Measurements from ENCODE around the gene ARAP3.
"Not testable (repeated sequence)": the region's sequence is repeated elsewhere in the genome, so short reads cannot be mapped to it uniquely, and the experiment has no call there.

The ARAP3 gene

GRCh38 chr5:141617682-141618029, 64.4 kb downstream of the ARAP3 start:
- no peak for DNase-seq (ENCODE audit: low read depth in 2 of 2)

DNA sequence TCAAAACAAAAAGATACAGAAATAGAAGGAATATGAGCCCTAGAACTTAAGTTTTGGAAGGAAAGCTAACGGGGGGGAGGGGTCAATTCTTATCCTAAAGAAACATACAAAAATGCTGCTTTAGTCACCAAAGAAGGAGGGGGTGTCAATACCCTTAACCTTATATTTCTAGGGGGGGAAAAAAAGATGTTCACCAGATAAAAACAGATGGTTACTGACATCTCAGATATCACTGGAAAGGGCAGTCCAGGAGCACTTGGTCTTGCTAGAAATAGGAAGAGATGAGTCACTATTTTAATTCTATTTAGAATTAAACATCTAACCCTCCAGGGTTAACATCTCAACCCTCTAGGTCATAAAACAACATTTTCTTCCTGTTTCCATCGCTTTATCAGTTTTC, 64.9 kb downstream of the ARAP3 start:
- no peak for DNase-seq (ENCODE audit: low read depth in 2 of 2)

DNA sequence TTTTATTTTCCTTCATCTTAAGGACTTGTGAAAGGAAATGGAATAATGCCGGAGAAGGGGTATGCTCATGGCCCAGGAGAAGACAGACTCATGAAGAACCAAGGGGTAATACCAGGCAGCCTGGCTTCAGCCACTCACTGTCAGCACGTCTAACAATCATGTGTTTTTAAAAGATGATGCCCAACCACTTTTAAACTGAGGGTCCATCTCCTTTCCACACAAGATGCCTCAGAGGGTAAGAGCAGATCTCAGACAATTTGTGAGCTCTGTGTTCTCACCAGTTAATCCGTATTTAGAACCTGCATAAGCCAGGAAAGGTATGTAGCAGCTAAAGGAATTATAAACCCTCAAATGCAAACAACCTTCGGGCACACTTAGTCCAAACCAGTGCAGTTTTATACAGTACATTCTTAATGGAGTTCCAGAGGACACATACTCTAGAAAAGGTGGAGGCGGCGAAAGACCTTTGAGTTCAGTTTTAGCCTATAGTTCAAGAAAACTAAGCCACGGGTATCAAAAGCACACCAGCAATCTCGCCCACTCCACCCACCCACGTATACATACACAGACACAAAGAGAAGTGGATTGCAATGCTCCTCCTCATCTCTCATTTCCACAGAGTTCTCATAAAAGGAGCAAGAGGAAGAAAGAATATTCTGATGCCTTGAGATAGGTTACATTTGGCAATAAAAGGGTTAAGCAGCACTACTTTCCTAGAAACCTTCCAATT, 65.9 kb downstream of the ARAP3 start:
- DNase-seq (ENCODE audit: low read depth in 2 of 2): no peak

DNA sequence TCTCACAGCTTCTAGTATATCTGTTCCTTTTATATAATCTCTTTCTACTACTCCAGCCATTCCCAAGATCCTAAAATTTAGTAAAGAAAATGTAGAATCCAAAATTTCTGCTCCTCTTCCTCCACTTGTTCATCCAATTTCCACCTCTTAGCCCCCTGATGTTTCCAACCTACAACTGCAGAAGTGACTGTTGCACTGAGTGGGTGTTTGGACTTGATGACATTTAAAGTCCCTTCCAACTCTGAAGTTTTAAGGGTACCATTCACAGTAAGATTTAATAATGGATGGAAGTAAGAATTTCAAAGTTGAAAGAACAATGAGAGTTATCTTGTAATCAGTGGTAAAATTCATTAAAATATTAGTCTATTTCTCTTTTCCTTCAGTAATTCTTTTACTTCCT, 68.7 kb downstream of the ARAP3 start:
- DNase-seq (ENCODE audit: low read depth in 2 of 2): no peak

DNA sequence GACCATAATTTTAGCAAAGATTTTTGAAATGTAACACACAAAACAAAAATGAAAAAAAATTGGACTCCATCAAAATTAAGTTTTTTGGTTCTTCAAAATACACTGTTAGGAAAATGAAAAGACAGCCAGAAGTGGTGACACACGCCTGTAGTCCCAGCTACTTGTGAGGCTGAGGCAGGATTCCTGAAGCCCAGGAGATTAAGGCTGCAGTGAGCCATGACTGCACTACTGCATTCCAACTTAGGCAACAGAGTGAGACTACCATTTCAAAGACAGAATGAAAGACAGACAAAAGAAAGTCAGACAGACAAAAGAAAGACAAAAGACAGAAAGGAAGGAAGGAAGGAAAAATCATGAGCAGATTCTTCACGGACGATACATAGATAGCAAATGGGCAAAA, 70.7 kb downstream of the ARAP3 start:
- no peak for DNase-seq (ENCODE audit: low read depth in 2 of 2)

DNA sequence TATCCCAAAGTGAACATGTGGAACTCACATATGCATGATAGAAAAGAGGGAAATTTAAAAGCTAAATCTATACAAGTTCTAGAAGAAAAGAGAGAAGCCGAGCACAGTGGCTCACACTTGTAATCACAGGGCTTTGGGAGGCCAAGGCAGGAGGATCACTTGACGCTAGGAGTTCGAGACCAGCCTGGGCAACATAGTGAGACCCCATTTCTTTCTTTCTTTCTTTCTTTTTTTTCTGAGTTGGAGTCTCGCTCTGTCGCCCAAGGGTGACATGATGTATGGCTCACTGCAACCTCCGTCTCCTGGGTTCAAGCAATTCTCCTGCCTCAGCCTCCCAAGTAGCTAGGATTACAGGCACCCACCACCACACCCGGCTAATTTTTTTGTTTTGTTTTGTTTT, 72.1 kb downstream of the ARAP3 start:
- not testable (repeated sequence) for DNase-seq (ENCODE audit: low read depth in 2 of 2)

DNA sequence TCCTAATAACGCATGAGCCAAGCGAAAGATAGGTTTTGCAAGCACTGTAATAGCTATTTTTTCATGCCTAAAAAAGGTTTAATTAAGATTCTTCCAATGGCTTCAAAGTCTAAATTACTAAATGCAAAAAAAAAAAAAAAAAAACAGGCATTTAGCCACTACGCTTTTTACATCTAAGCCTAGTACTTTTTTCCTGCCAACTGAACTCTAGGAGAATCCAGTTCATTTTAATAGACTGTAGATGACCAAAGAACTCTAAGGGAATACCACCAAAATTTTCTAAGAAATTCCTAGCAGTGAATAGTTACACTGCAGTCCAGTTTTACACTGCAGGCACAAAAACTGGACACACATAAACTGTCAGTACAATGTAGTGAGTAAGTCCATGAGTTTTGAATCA, 73.0 kb downstream of the ARAP3 start:
- no peak for DNase-seq (ENCODE audit: low read depth in 2 of 2)

DNA sequence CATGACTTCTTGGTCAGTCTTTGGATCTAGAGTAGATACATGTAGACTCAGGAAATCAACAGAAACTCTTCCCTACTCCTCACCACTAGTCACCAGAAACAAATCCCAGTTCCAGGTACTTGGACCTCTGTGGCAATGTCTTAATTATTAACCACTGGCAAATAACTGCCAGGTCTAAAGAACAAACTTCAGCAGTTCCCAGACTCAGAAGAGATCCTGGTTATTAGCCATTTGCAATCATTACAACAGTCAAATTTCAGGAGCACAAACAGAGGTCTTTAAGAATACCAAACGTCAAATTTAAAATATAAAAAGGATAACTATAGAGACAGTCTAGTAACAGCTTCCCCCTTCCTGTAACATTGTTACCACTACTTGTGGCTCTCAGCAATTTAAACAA, 73.5 kb downstream of the ARAP3 start:
- no peak for DNase-seq (ENCODE audit: low read depth in 2 of 2)

- DNase-seq (ENCODE audit: low read depth in 2 of 2): no peak
Observed at GRCh38 chr5:141608046-141608445, 74.0 kb downstream of the ARAP3 start.

- DNase-seq (ENCODE audit: low read depth in 2 of 2): peak; percentile 55 to 56
Observed at GRCh38 chr5:141605523-141606277, 76.3 kb downstream of the ARAP3 start.

GRCh38 chr5:141603923-141604717, 77.9 kb downstream of the ARAP3 start:
- no peak for DNase-seq (ENCODE audit: low read depth in 2 of 2)

Data from stimulated activated CD8-positive, alpha-beta memory T cell treated with anti-CD3 and anti-CD28 coated beads, Interleukin-2, amount 100 ng/mL, for 1 hour (primary cell).